Neutrophil (primary cell): ENCODE measurements around the gene DPP7.

Experiments used
- H3K27ac ChIP-seq: fragments of 200-600 bp; sonication (generic); 2 replicates; pipeline ENCODE4 v1.5.1; 2016; ENCODE audit warnings: mild to moderate bottlenecking, moderate library complexity
- H3K27me3 ChIP-seq: fragments of 200-600 bp; sonication (generic); 2 replicates; pipeline ENCODE4 v1.6.0; 2016; ENCODE audit warnings: mild to moderate bottlenecking
- H3K36me3 ChIP-seq: fragments of 200-600 bp; sonication (generic); 2 replicates; pipeline ENCODE4 v1.5.1; 2017
- H3K4me1 ChIP-seq, 2 experiments: fragments of 200-600 bp in 1 of 2; sonication (generic) in 1 of 2; 1 replicate in 1 of 2; 2 replicates in 1 of 2; pipeline versions ENCODE4 v1.5.1 to v1.6.1; 2013 to 2016; ENCODE audit warnings: low read depth in 1 of 2, low read length in 1 of 2, mild to moderate bottlenecking in 1 of 2, moderate library complexity in 1 of 2; ENCODE audit not compliant: control insufficient read depth in 1 of 2, insufficient read depth in 1 of 2
- H3K4me3 ChIP-seq, 2 experiments: fragments of 200-600 bp in 1 of 2; sonication (generic) in 1 of 2; 1 replicate in 1 of 2; 2 replicates in 1 of 2; pipeline ENCODE4 v1.5.1; 2013 to 2016; ENCODE audit warnings: low read depth in 1 of 2, low read length in 1 of 2, mild to moderate bottlenecking in 1 of 2, moderate library complexity in 1 of 2
- H3K9me3 ChIP-seq: fragments of 200-600 bp; sonication (generic); 2 replicates; pipeline ENCODE4 v1.5.1; 2016
- CTCF ChIP-seq: fragments of 200-600 bp; sonication (generic); IDR thresholded peaks from 2 replicates; pipeline ENCODE4 v1.5.1; 2016; ENCODE audit warnings: antibody characterized with exemption

The DPP7 gene

GRCh38 chr9:137148661-137149060 lies 34.1 kb upstream of the DPP7 start:
- H3K4me1 ChIP-seq = peaks cover 0 to 4% of the 10 kb centered on the region in 2 experiments
- no peaks in the 10 kb centered on the region for H3K36me3 ChIP-seq
- H3K27ac ChIP-seq = no peak overlapping the region
- no peaks in the 10 kb centered on the region for H3K9me3 ChIP-seq
- no peak for TF ChIP-seq CTCF
- H3K27me3 ChIP-seq = peaks cover 71% of the 10 kb centered on the region
- H3K4me3 ChIP-seq = no peak overlapping the region

- Histone ChIP-seq H3K4me1 (peaks cover 0 to 4% of the 10 kb centered on the region in 2 experiments), H3K27me3 (peaks cover 71% of the 10 kb centered on the region), H3K4me3 (no peak overlapping the region), H3K36me3 (no peaks in the 10 kb centered on the region), H3K9me3 (no peaks in the 10 kb centered on the region), H3K27ac (no peak overlapping the region)
- no peak for TF ChIP-seq CTCF
These were observed 33.7 kb upstream of the DPP7 start for GRCh38 chr9:137148242-137148641.

- H3K4me3 ChIP-seq = no peak overlapping the region
- H3K36me3 ChIP-seq = no peaks in the 10 kb centered on the region
- H3K27me3 ChIP-seq = peaks cover 74% of the 10 kb centered on the region
- H3K9me3 ChIP-seq = no peaks in the 10 kb centered on the region
- H3K27ac ChIP-seq = no peak overlapping the region
- H3K4me1 ChIP-seq = peaks cover 0 to 4% of the 10 kb centered on the region in 2 experiments
- no peak for TF ChIP-seq CTCF
These were observed 33.2 kb upstream of the DPP7 start for GRCh38 chr9:137147793-137148160.

- no peaks in the 10 kb centered on the region for H3K36me3 ChIP-seq
- TF ChIP-seq CTCF = no peak
These were observed 32.7 kb upstream of the DPP7 start for GRCh38 chr9:137147091-137147792.

GRCh38 chr9:137146527-137146918 lies 32.0 kb upstream of the DPP7 start:
- peaks cover 79% of the 10 kb centered on the region for H3K27me3 ChIP-seq
- no peak for TF ChIP-seq CTCF
- H3K4me1 ChIP-seq = peaks cover 0 to 4% of the 10 kb centered on the region in 2 experiments
- no peak overlapping the region for H3K27ac ChIP-seq
- H3K9me3 ChIP-seq = no peaks in the 10 kb centered on the region
- no peak overlapping the region for H3K4me3 ChIP-seq
- no peaks in the 10 kb centered on the region for H3K36me3 ChIP-seq

More at GRCh38 chr9:137147091-137147792, 32.7 kb upstream of the DPP7 start:
- Histone ChIP-seq H3K4me1 (peaks cover 0 to 4% of the 10 kb centered on the region in 2 experiments), H3K4me3 (no peak overlapping the region), H3K27me3 (peaks cover 77% of the 10 kb centered on the region), H3K27ac (no peak overlapping the region), H3K9me3 (no peaks in the 10 kb centered on the region)
